C4-2B (cell line): ENCODE data around the gene CCNE1.

Experiments used
- CTCF ChIP-seq: fragments of 450-650 bp; conservative IDR thresholded peaks from 2 replicates; pipeline ENCODE4 v1.5.1; 2017; ENCODE audit warnings: mild to moderate bottlenecking
- ZFX ChIP-seq: fragments of 450-650 bp; IDR thresholded peaks from 2 replicates; pipeline ENCODE4 v1.6.1; 2017

- TF ChIP-seq CTCF (no peak), ZFX (no peak)
Observed at GRCh38 chr19:29774126-29774525, 37.7 kb upstream of the CCNE1 start.
